ENCODE measurements around the gene RAB1B.

DNA sequence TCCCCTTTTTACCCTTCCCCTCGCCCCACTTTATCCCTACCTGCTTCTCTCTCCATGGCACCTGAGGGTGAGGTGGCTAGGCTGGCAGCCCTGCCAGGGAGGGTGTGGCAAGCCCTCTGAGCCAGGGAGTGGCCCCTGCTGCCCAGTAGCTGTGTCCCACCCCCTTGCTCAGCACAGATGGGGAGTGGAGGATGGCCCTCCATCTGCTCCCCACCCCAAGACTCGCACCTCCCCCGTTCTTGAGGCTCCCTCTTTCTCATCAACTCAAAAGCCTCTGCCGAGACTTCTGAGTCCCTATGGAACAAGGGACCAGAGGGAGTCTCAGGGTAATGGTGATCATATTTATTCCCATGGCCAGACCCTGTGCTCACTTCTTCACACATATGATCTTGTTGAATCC is 24.9 kb downstream of the RAB1B start:
- TF ChIP-seq REST (IDR thresholded peaks at IDR 0.05; ENCODE audit: insufficient read depth in 1 of 2, low read depth in 2 of 2, low read length in 2 of 2) (no peak), POLR2AphosphoS5 (IDR thresholded peaks at IDR 0.05; ENCODE audit: low read depth, low read length) (no peak)
